OCI-LY7 (cell line): Measurements from ENCODE around the gene SEPTIN11.

Experiments
- CTCF ChIP-seq: fragments of 200-600 bp; sonication (generic); conservative IDR thresholded peaks from 2 replicates; pipeline ENCODE4 v1.5.1; 2014; ENCODE audit warnings: mild to moderate bottlenecking, antibody characterized with exemption, low read length, moderate library complexity, mixed read lengths
- EZH2phosphoT487 ChIP-seq: fragments of 200-600 bp; sonication (generic); IDR thresholded peaks from 2 replicates; pipeline ENCODE4 v1.6.1; 2018; ENCODE audit warnings: low read depth, borderline replicate concordance, mild to moderate bottlenecking, mixed run types, antibody characterized with exemption, low read length, moderate library complexity, mixed read lengths

DNA sequence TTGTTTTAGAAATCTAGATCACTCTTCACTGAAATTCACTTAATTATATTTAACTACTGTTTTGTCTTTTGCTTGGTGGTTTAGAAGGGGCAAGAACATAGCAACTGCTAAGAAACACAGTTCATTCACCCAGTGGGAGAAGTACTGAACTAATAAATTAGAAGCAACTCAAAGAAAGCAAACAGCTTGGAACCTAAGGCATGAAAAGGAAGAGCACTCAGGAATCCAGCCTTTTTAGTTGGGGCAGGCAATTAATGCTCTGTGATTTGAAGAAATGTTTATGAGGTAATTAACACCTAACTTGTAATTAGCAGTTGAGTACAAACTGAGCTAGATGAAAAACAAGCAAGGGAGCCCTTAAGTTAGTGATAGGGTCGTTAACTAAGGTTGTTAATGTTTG is 22.8 kb downstream of the SEPTIN11 start:
- no peak for TF ChIP-seq CTCF
- no peak for TF ChIP-seq EZH2phosphoT487
